Liver (tissue), 9 donors: ENCODE data around the gene PEX14. TPM values are rescaled to one million over a fixed set of nuclear protein-coding genes. Genes with fewer than 3 reads are reported as not detected.

Experiments
- DNase-seq: peaks from one replicate; pipeline ENCODE4 v3.0.0-alpha.2; 2017; ENCODE audit warnings: low spot score
- H3K27ac ChIP-seq, 2 donors: one replicate each; pipeline ENCODE4 v1.7.0; 2013; ENCODE audit warnings: inconsistent platforms in 2 of 2, low read length in 2 of 2, control low read depth in 1 of 2, low read depth in 1 of 2, mild to moderate bottlenecking in 1 of 2
- H3K27me3 ChIP-seq, 4 donors: one replicate each; pipeline versions ENCODE4 v1.6.1 to v1.7.0; 2013; ENCODE audit warnings: low read length in 3 of 4, inconsistent platforms in 1 of 4, mild to moderate bottlenecking in 1 of 4, moderate library complexity in 1 of 4; ENCODE audit not compliant: control insufficient read depth in 4 of 4, insufficient read depth in 4 of 4
- H3K36me3 ChIP-seq, 4 donors: one replicate each; pipeline versions ENCODE4 v1.6.1 to v1.7.0; 2013; ENCODE audit warnings: low read length in 3 of 4, mild to moderate bottlenecking in 3 of 4, low read depth in 1 of 4, moderate library complexity in 1 of 4; ENCODE audit not compliant: control insufficient read depth in 4 of 4, insufficient read depth in 3 of 4
- H3K4me1 ChIP-seq, 4 donors: one replicate each; pipeline versions ENCODE4 v1.6.1 to v1.7.0; 2013; ENCODE audit warnings: low read length in 3 of 4, mild to moderate bottlenecking in 3 of 4, moderate library complexity in 1 of 4; ENCODE audit not compliant: control insufficient read depth in 4 of 4, insufficient read depth in 4 of 4
- H3K4me3 ChIP-seq, 3 donors: one replicate each; pipeline versions ENCODE4 v1.6.1 to v1.7.0; 2013; ENCODE audit warnings: low read length in 3 of 3, control low read depth in 1 of 3, low read depth in 1 of 3, mild to moderate bottlenecking in 1 of 3
- H3K9ac ChIP-seq, 2 donors: one replicate each; pipeline ENCODE4 v1.7.0; 2013; ENCODE audit warnings: low read length in 2 of 2, mild to moderate bottlenecking in 2 of 2, moderate library complexity in 2 of 2, control low read depth in 1 of 2, low read depth in 1 of 2
- H3K9me3 ChIP-seq, 4 donors: one replicate each; pipeline versions ENCODE4 v1.6.1 to v1.7.0; 2013; ENCODE audit warnings: low read length in 3 of 4; ENCODE audit not compliant: control insufficient read depth in 4 of 4
- FOXA1 ChIP-seq: IDR thresholded peaks from 2 replicates; pipeline ENCODE4 v1.6.1; 2016; ENCODE audit warnings: antibody characterized with exemption
- FOXA2 ChIP-seq: IDR thresholded peaks from 2 replicates; pipeline ENCODE4 v1.6.1; 2016; ENCODE audit warnings: antibody characterized with exemption
- GABPA ChIP-seq, 2 donors: IDR thresholded peaks in 1 of 2; conservative IDR thresholded peaks in 1 of 2; 2 replicates each; pipeline ENCODE4 v1.6.1; 2016; ENCODE audit warnings: antibody characterized with exemption in 2 of 2, mild to moderate bottlenecking in 1 of 2, moderate library complexity in 1 of 2
- HNF4A ChIP-seq, 2 donors: conservative IDR thresholded peaks; 2 replicates each; pipeline ENCODE4 v1.6.1; 2016; ENCODE audit warnings: antibody characterized with exemption in 2 of 2, mild to moderate bottlenecking in 2 of 2
- HNF4G ChIP-seq: IDR thresholded peaks from 2 replicates; pipeline ENCODE4 v1.6.1; 2016; ENCODE audit warnings: antibody characterized with exemption
- JUND ChIP-seq, 2 donors: IDR thresholded peaks; 2 replicates each; pipeline ENCODE4 v1.6.1; 2016; ENCODE audit warnings: antibody characterized with exemption in 2 of 2
- NR2F2 ChIP-seq: IDR thresholded peaks from 2 replicates; pipeline ENCODE4 v1.6.1; 2016; ENCODE audit warnings: antibody characterized with exemption
- RAD21 ChIP-seq, 2 donors: IDR thresholded peaks; 2 replicates each; pipeline ENCODE4 v1.6.1; 2016; ENCODE audit warnings: antibody characterized with exemption in 2 of 2, mild to moderate bottlenecking in 2 of 2
- RXRA ChIP-seq, 2 donors: IDR thresholded peaks; 2 replicates each; pipeline ENCODE4 v1.6.1; 2017 to 2018; ENCODE audit warnings: antibody characterized with exemption in 2 of 2, mild to moderate bottlenecking in 1 of 2
- SP1 ChIP-seq: IDR thresholded peaks from 2 replicates; pipeline ENCODE4 v1.6.1; 2018; ENCODE audit warnings: antibody characterized with exemption, mild to moderate bottlenecking
- TAF1 ChIP-seq: conservative IDR thresholded peaks from 2 replicates; pipeline ENCODE4 v1.6.1; 2016; ENCODE audit warnings: antibody characterized with exemption, mild to moderate bottlenecking
- YY1 ChIP-seq: IDR thresholded peaks from 2 replicates; pipeline ENCODE4 v1.6.1; 2016; ENCODE audit warnings: antibody characterized with exemption, mild to moderate bottlenecking
- ZBTB33 ChIP-seq: IDR thresholded peaks from 2 replicates; pipeline ENCODE4 v1.6.1; 2016; ENCODE audit warnings: antibody characterized with exemption
- WGBS: extraction: QIAGEN DNeasy Blood & Tissue Kit; methylation state at CpG from one replicate; pipeline ENCODE4 v1.1.7; 2013; 5-methylcytosine and 5-hydroxymethylcytosine counted together
- polyA plus RNA-seq, 2 donors: library from polyadenylated mRNA; stranded (reverse) in 1 of 2; unstranded in 1 of 2; fragments of 200-250 nt in 1 of 2; fragments of >200 nt in 1 of 2; fragmentation: Nextera tagmentation in 1 of 2; extraction: Ambion mirVana in 1 of 2; gene quantifications; one replicate each; pipeline versions ENCODE4 v1.2.1 to v1.2.3, GENCODE V29; 2013 to 2015
- total RNA-seq, 2 donors: library from RNA; depleted of rRNA; stranded (reverse); fragments of >200 nt; gene quantifications; one replicate each; pipeline ENCODE4 v1.2.3, GENCODE V29; 2014
- TF ChIP-seq, protein P1 (sequence below): IDR thresholded peaks from 2 replicates; pipeline ENCODE4 v1.6.1; 2016; ENCODE audit warnings: antibody characterized with exemption
- TF ChIP-seq, protein P2 (sequence below): fragments of 150-350 bp; IDR thresholded peaks from 2 replicates; pipeline ENCODE4 v1.5.1; 2017; ENCODE audit warnings: improper control_type of control experiment, low read depth, low read length; ENCODE audit not compliant: missing input control
- TF ChIP-seq, protein P3 (sequence below): IDR thresholded peaks from 2 replicates; pipeline ENCODE4 v1.6.1; 2016; ENCODE audit warnings: antibody characterized with exemption, mild to moderate bottlenecking
- donor health status: healthy.
- donor health status: healthy.
- donor health status: healthy.
- donor health status: healthy.
- donor health status: healthy.

PEX14 gene
- total and polyA plus RNA-seq, 4 donors = 7.1 to 16.1 (median 11.7) TPM

DNA sequence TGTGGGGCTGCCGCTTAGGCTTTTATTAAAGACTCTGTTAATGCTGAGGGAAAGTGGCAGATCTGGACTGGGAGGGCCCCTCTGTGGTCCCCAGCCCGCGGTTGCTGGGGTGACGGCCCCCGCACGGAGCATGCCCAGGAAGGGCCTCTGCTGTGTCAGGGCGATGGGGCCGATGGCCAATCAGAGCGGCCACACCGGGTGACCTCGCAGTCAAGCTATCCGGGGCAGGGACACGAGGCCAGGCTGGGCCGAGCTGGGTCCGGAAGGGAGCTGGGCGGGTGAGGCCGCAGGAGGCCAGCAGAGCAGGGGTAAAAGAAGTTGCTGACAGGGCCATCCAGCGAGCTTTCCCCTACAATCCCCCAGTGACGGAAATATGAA, 176.6 kb downstream of the PEX14 start:
- no peaks in the 10 kb centered on the region for H3K9me3 ChIP-seq
- peaks cover 0 to 5% (median 0%) of the 10 kb centered on the region in 4 donors for H3K4me1 ChIP-seq
- no peak overlapping the region for H3K27ac ChIP-seq
- peaks cover 0 to 11% (median 0%) of the 10 kb centered on the region in 4 donors for H3K36me3 ChIP-seq
- DNase-seq = no peak
- H3K9ac ChIP-seq = no peak overlapping the region
- TF ChIP-seq NR2F2 = no peak
- no peak for TF ChIP-seq TAF1
- TF ChIP-seq, protein P1, sequence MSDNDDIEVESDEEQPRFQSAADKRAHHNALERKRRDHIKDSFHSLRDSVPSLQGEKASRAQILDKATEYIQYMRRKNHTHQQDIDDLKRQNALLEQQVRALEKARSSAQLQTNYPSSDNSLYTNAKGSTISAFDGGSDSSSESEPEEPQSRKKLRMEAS = no peak
- no peak for TF ChIP-seq HNF4G
- TF ChIP-seq RAD21 (IDR thresholded peaks at IDR 0.05) = no peak
- no peak for TF ChIP-seq FOXA1
- no peak for TF ChIP-seq GABPA (IDR thresholded peaks at IDR 0.05 in 1 of 2, conservative IDR thresholded peaks at IDR 0.05 in 1 of 2)
- no peak for TF ChIP-seq SP1
- TF ChIP-seq HNF4A (conservative IDR thresholded peaks at IDR 0.05) = no peak
- no peak for TF ChIP-seq FOXA2
- TF ChIP-seq, protein P2, sequence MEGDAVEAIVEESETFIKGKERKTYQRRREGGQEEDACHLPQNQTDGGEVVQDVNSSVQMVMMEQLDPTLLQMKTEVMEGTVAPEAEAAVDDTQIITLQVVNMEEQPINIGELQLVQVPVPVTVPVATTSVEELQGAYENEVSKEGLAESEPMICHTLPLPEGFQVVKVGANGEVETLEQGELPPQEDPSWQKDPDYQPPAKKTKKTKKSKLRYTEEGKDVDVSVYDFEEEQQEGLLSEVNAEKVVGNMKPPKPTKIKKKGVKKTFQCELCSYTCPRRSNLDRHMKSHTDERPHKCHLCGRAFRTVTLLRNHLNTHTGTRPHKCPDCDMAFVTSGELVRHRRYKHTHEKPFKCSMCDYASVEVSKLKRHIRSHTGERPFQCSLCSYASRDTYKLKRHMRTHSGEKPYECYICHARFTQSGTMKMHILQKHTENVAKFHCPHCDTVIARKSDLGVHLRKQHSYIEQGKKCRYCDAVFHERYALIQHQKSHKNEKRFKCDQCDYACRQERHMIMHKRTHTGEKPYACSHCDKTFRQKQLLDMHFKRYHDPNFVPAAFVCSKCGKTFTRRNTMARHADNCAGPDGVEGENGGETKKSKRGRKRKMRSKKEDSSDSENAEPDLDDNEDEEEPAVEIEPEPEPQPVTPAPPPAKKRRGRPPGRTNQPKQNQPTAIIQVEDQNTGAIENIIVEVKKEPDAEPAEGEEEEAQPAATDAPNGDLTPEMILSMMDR = no peak
- TF ChIP-seq RXRA (IDR thresholded peaks at IDR 0.05) = no peak
- TF ChIP-seq YY1 = no peak
- TF ChIP-seq, protein P3, sequence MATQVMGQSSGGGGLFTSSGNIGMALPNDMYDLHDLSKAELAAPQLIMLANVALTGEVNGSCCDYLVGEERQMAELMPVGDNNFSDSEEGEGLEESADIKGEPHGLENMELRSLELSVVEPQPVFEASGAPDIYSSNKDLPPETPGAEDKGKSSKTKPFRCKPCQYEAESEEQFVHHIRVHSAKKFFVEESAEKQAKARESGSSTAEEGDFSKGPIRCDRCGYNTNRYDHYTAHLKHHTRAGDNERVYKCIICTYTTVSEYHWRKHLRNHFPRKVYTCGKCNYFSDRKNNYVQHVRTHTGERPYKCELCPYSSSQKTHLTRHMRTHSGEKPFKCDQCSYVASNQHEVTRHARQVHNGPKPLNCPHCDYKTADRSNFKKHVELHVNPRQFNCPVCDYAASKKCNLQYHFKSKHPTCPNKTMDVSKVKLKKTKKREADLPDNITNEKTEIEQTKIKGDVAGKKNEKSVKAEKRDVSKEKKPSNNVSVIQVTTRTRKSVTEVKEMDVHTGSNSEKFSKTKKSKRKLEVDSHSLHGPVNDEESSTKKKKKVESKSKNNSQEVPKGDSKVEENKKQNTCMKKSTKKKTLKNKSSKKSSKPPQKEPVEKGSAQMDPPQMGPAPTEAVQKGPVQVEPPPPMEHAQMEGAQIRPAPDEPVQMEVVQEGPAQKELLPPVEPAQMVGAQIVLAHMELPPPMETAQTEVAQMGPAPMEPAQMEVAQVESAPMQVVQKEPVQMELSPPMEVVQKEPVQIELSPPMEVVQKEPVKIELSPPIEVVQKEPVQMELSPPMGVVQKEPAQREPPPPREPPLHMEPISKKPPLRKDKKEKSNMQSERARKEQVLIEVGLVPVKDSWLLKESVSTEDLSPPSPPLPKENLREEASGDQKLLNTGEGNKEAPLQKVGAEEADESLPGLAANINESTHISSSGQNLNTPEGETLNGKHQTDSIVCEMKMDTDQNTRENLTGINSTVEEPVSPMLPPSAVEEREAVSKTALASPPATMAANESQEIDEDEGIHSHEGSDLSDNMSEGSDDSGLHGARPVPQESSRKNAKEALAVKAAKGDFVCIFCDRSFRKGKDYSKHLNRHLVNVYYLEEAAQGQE = no peak
- no peak for TF ChIP-seq ZBTB33
- TF ChIP-seq JUND (IDR thresholded peaks at IDR 0.05) = no peak
- H3K27me3 ChIP-seq = no peaks in the 10 kb centered on the region
- no peak overlapping the region for H3K4me3 ChIP-seq
- WGBS = 81% methylated on average over 19 of the region's 19 CpGs

GRCh38 chr1:10651793-10652192, 177.0 kb downstream of the PEX14 start:
- no peak for TF ChIP-seq JUND (IDR thresholded peaks at IDR 0.05)
- Histone ChIP-seq H3K9me3 (no peaks in the 10 kb centered on the region), H3K4me1 (peaks cover 0 to 5% (median 0%) of the 10 kb centered on the region in 4 donors), H3K36me3 (peaks cover 0 to 11% (median 0%) of the 10 kb centered on the region in 4 donors), H3K27me3 (no peaks in the 10 kb centered on the region), H3K27ac (no peak overlapping the region), H3K9ac (no peak overlapping the region), H3K4me3 (no peak overlapping the region)
- WGBS = 80% methylated on average over 11 of the region's 11 CpGs
- no peak for DNase-seq
